HepG2 (cell line): Measurements from ENCODE around the gene ARHGAP22. TPM values are rescaled to one million over a fixed set of nuclear protein-coding genes. Genes with fewer than 3 reads are reported as not detected.

Experiments used
- ATAC-seq: fragments of 200-7000 bp; cut with Tn5 transposase; 3 replicates; pipeline ENCODE4 v1.9.1; 2020; ENCODE audit warnings: mild to moderate bottlenecking, moderate library complexity
- BruUV-seq: library from RNA; stranded (reverse); fragments of 400-500 nt; replicated peaks from 2 replicates; lab custom pipeline; 2021; lab: Mats Ljungman, UMichigan
- CTCF ChIA-PET: fragments of 300-600 bp; formaldehyde crosslinking; extraction: SDS; loops from one replicate; lab custom pipeline; 2021; ENCODE audit warnings: low total read pairs, inconsistent platforms, low intra/inter-chr PET ratio; lab: Yijun Ruan, JAX
- POLR2A ChIA-PET: fragments of 350-600 bp; sonication (Branson Sonifier 250); formaldehyde crosslinking; loops from one replicate; lab custom pipeline; 2020; ENCODE audit warnings: antibody characterized with exemption, inconsistent platforms; lab: Yijun Ruan, JAX
- DNase-seq: peaks from one replicate; pipeline ENCODE4 v3.0.0-alpha.2; 2015; ENCODE audit warnings: low spot score
- FAIRE-seq: peaks from 3 replicates; lab custom pipeline; 2011; peaks lifted over from hg19 to GRCh38; lab: Jason Lieb, UNC
- H2AFZ ChIP-seq: one replicate; pipeline ENCODE4 v1.6.1; 2011; ENCODE audit warnings: low read length, inconsistent platforms
- H3K27ac ChIP-seq: fragments of 300-600 bp; 3 replicates; pipeline ENCODE4 v1.8.0; 2011; ENCODE audit warnings: mixed run types, mild to moderate bottlenecking, mixed read lengths, low read length, inconsistent platforms; ENCODE audit not compliant: insufficient read depth; ENCODE audit errors: extremely low read length
- H3K27me3 ChIP-seq, 2 experiments: fragments of 200-600 bp in 1 of 2; 2 replicates in 1 of 2; 3 replicates in 1 of 2; pipeline versions ENCODE4 v1.6.0 to v1.8.0; 2011; ENCODE audit warnings: low read length in 2 of 2, mild to moderate bottlenecking in 2 of 2, moderate library complexity in 2 of 2, inconsistent platforms in 1 of 2; ENCODE audit not compliant: insufficient read depth in 2 of 2, control insufficient read depth in 1 of 2
- H3K36me3 ChIP-seq, 2 experiments: fragments of 200-600 bp in 1 of 2; replicated peaks in 1 of 2; 2 replicates in 1 of 2; 3 replicates in 1 of 2; pipeline versions ENCODE4 v1.5.1 to v1.8.0; 2011; ENCODE audit warnings: low read length in 2 of 2, inconsistent platforms in 1 of 2; ENCODE audit not compliant: insufficient read depth in 2 of 2, control insufficient read depth in 1 of 2
- H3K4me1 ChIP-seq: 2 replicates; pipeline ENCODE4 v1.5.1; 2012; ENCODE audit warnings: low read length, inconsistent platforms; ENCODE audit not compliant: insufficient read depth
- H3K4me2 ChIP-seq: 2 replicates; pipeline ENCODE4 v1.6.0; 2011; ENCODE audit warnings: low read depth, low read length, inconsistent platforms
- H3K4me3 ChIP-seq, 3 experiments: fragments of 200-600 bp in 1 of 3; sonication (generic), shearing (Covaris generic) in 1 of 3; replicated peaks in 1 of 3; 2 replicates each; pipeline ENCODE4 v1.5.1; 2011 to 2016; ENCODE audit warnings: low read length in 3 of 3, inconsistent platforms in 2 of 3, low read depth in 2 of 3, mild to moderate bottlenecking in 2 of 3, control low read depth in 1 of 3, mixed read lengths in 1 of 3; ENCODE audit not compliant: insufficient read depth in 1 of 3
- H3K79me2 ChIP-seq: one replicate; pipeline ENCODE4 v1.6.1; 2011; ENCODE audit warnings: low read length, inconsistent platforms; ENCODE audit not compliant: insufficient read depth
- H3K9ac ChIP-seq: 2 replicates; pipeline ENCODE4 v1.6.0; 2011; ENCODE audit warnings: mild to moderate bottlenecking, low read depth, low read length, inconsistent platforms; ENCODE audit not compliant: insufficient read depth
- H3K9me3 ChIP-seq: 2 replicates; pipeline ENCODE4 v1.5.1; 2012; ENCODE audit warnings: mild to moderate bottlenecking, low read length
- H4K20me1 ChIP-seq: 2 replicates; pipeline ENCODE4 v1.6.0; 2011; ENCODE audit warnings: inconsistent platforms, mild to moderate bottlenecking, low read length, moderate library complexity; ENCODE audit not compliant: insufficient read depth
- HNRNPK ChIP-seq: fragments of 200-400 bp; formaldehyde crosslinking; IDR thresholded peaks from 2 replicates; pipeline ENCODE4 v1.6.1; 2018; ENCODE audit warnings: low read length, low read depth, moderate library complexity, mild to moderate bottlenecking; ENCODE audit not compliant: poor library complexity, severe bottlenecking
- KDM2A ChIP-seq: sonication (generic); formaldehyde crosslinking; IDR thresholded peaks from 2 replicates; pipeline ENCODE4 v1.4.0; 2020; ENCODE audit warnings: low read depth, missing genetic modification reagents, borderline replicate concordance
- REL ChIP-seq: sonication (generic); formaldehyde crosslinking; conservative IDR thresholded peaks from 2 replicates; pipeline ENCODE4 v1.8.0; 2022; ENCODE audit warnings: mild to moderate bottlenecking, missing genetic modification reagents, moderate library complexity
- ZBTB25 ChIP-seq: IDR thresholded peaks from 2 replicates; pipeline ENCODE4 v1.6.1; 2018; ENCODE audit warnings: missing genetic modification reagents
- ZBTB46 ChIP-seq: sonication (generic); formaldehyde crosslinking; IDR thresholded peaks from 2 replicates; pipeline ENCODE4 v1.4.0; 2020; ENCODE audit warnings: mild to moderate bottlenecking, missing genetic modification reagents, borderline replicate concordance
- ZBTB49 ChIP-seq: sonication (generic); formaldehyde crosslinking; IDR thresholded peaks from 2 replicates; pipeline ENCODE4 v1.4.0; 2020; ENCODE audit warnings: missing genetic modification reagents, borderline replicate concordance
- ZNF224 ChIP-seq: sonication (generic); formaldehyde crosslinking; IDR thresholded peaks from 2 replicates; pipeline ENCODE4 v1.5.0; 2020; ENCODE audit warnings: mild to moderate bottlenecking, missing genetic modification reagents
- ZNF33A ChIP-seq: sonication (generic); formaldehyde crosslinking; IDR thresholded peaks from 2 replicates; pipeline ENCODE4 v1.5.1; 2020; ENCODE audit warnings: missing genetic modification reagents, mild to moderate bottlenecking, moderate library complexity, borderline replicate concordance
- ZNF674 ChIP-seq: sonication (generic); formaldehyde crosslinking; IDR thresholded peaks from 2 replicates; pipeline ENCODE4 v1.5.0; 2020; ENCODE audit warnings: low read depth, mild to moderate bottlenecking, missing genetic modification reagents
- WGBS: methylation state at CpG from one replicate; pipeline ENCODE4 v1.1.6; 2017; ENCODE audit warnings: low lambda C conversion rate; 5-methylcytosine and 5-hydroxymethylcytosine counted together
- in situ Hi-C: cut with HindIII; loops from 2 replicates; pipeline ENCODE4 v1.10.0; 2017; ENCODE audit warnings: low pct_unique_long_range_greater_than_20kb; ENCODE audit not compliant: extremely low pct_ligation_motif_present
- intact Hi-C: fragments of 100-400 bp; cut with micrococcal nuclease; formaldehyde crosslinking; loops from one replicate; pipeline ENCODE4 v1.10.0; 2022; ENCODE audit not compliant: unreplicated experiment
- polyA plus RNA-seq, 8 experiments: library from polyadenylated mRNA; depleted of rRNA in 3 of 8; stranded (reverse) in 7 of 8; unstranded in 1 of 8; fragments of >200 nt; fragmentation: Illumina TruSeq in 4 of 8; extraction: Trizol in 4 of 8; gene quantifications; 2 replicates each; pipeline versions ENCODE4 v1.2.1 to v1.2.3, GENCODE V29; 2011 to 2016; ENCODE audit warnings: low read depth in 4 of 8, missing spikeins in 1 of 8, mixed read lengths in 1 of 8; ENCODE audit not compliant: insufficient read depth in 1 of 8
- total RNA-seq, 5 experiments: library from RNA; depleted of rRNA; stranded (reverse); fragments of >200 nt; fragmentation: Illumina TruSeq; extraction: Trizol; gene quantifications; 2 replicates each; pipeline ENCODE4 v1.2.3, GENCODE V29; 2016; ENCODE audit warnings: low read depth in 1 of 5
- TF ChIP-seq, protein P1 (sequence below): sonication (generic); formaldehyde crosslinking; IDR thresholded peaks from 2 replicates; pipeline ENCODE4 v1.5.1; 2020; ENCODE audit warnings: mild to moderate bottlenecking, missing genetic modification reagents, moderate library complexity

The ARHGAP22 gene
- total and polyA plus RNA-seq, 2 of the 13 experiments (the other 11 are each of a cell fraction or from before 2014, with no cell fraction given): 0.08 to 0.38 TPM

GRCh38 chr10:48468866-48469511 lies 135.9 kb downstream of the ARHGAP22 start:
- in situ Hi-C loops: no loop called here
- FAIRE-seq: no peak
- TF ChIP-seq REL (CRISPR knock-in tag) (no peak), ZBTB25 (no peak), HNRNPK (no peak), ZNF224 (CRISPR knock-in tag) (no peak), ZBTB49 (CRISPR knock-in tag) (no peak), ZBTB46 (CRISPR knock-in tag) (no peak), ZNF674 (no peak), KDM2A (CRISPR knock-in tag) (no peak), ZNF33A (CRISPR knock-in tag) (no peak)
- TF ChIP-seq, protein P1, sequence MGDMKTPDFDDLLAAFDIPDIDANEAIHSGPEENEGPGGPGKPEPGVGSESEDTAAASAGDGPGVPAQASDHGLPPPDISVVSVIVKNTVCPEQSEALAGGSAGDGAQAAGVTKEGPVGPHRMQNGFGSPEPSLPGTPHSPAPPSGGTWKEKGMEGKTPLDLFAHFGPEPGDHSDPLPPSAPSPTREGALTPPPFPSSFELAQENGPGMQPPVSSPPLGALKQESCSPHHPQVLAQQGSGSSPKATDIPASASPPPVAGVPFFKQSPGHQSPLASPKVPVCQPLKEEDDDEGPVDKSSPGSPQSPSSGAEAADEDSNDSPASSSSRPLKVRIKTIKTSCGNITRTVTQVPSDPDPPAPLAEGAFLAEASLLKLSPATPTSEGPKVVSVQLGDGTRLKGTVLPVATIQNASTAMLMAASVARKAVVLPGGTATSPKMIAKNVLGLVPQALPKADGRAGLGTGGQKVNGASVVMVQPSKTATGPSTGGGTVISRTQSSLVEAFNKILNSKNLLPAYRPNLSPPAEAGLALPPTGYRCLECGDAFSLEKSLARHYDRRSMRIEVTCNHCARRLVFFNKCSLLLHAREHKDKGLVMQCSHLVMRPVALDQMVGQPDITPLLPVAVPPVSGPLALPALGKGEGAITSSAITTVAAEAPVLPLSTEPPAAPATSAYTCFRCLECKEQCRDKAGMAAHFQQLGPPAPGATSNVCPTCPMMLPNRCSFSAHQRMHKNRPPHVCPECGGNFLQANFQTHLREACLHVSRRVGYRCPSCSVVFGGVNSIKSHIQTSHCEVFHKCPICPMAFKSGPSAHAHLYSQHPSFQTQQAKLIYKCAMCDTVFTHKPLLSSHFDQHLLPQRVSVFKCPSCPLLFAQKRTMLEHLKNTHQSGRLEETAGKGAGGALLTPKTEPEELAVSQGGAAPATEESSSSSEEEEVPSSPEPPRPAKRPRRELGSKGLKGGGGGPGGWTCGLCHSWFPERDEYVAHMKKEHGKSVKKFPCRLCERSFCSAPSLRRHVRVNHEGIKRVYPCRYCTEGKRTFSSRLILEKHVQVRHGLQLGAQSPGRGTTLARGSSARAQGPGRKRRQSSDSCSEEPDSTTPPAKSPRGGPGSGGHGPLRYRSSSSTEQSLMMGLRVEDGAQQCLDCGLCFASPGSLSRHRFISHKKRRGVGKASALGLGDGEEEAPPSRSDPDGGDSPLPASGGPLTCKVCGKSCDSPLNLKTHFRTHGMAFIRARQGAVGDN: no peak

More at GRCh38 chr10:48468866-48469511, 135.9 kb downstream of the ARHGAP22 start:
- Histone ChIP-seq H3K4me2 (no peak overlapping the region), H2AFZ (no peak overlapping the region), H3K4me3 (no peak overlapping the region), H3K79me2 (no peaks in the 10 kb centered on the region), H3K9ac (no peak overlapping the region), H3K4me1 (peaks cover 12% of the 10 kb centered on the region; the same call in 1 of the 2 replicates), H3K9me3 (no peaks in the 10 kb centered on the region), H4K20me1 (no peaks in the 10 kb centered on the region), H3K36me3 (no peaks in the 10 kb centered on the region), H3K27me3 (0 out of 5 replicates have a peak, but pooled peaks cover 0 to 9% of the 10 kb centered on the region in 2 experiments), H3K27ac (no peak overlapping the region)
- ChIA-PET CTCF (no interaction called here), POLR2A (interaction anchor here (1.0 kb wide), 1 partner anchor 9 kb away, joined by 3 read pairs; no protein-coding TSS in a partner anchor)
- intact Hi-C loops: no loop called here
- no CpG with 5 or more reads among the region's 3 CpGs for WGBS
- DNase-seq: no peak
- ATAC-seq: no peak; the same call in 2 of the 3 replicates
- no TSS peak for BruUV-seq
